GM23248 (cell line): Measurements from ENCODE around the gene KRTAP10-11. TPM values are rescaled to one million over a fixed set of nuclear protein-coding genes. Genes with fewer than 3 reads are reported as not detected.
"Not testable (repeated sequence)": the region's sequence is repeated elsewhere in the genome, so short reads cannot be mapped to it uniquely, and the experiment has no call there.

Experiments used
- DNase-seq: peaks from one replicate; pipeline ENCODE4 v3.0.0-alpha.2; 2015
- H2AFZ ChIP-seq: fragments of 200-600 bp; sonication (generic); 2 replicates; pipeline ENCODE4 v1.6.1; 2016; ENCODE audit warnings: antibody characterized with exemption
- H3F3A ChIP-seq: fragments of 200-600 bp; sonication (generic); 2 replicates; pipeline ENCODE4 v1.6.1; 2016; ENCODE audit warnings: mild to moderate bottlenecking, antibody characterized with exemption, mixed run types; ENCODE audit not compliant: insufficient read depth
- H3K27ac ChIP-seq: fragments of 200-600 bp; sonication (generic); 2 replicates; pipeline ENCODE4 v1.5.1; 2016; ENCODE audit warnings: mild to moderate bottlenecking
- H3K27me3 ChIP-seq: fragments of 200-600 bp; sonication (generic); replicated peaks from 2 replicates; pipeline ENCODE4 v1.6.1; 2016; ENCODE audit warnings: mild to moderate bottlenecking; ENCODE audit not compliant: insufficient read depth
- H3K36me3 ChIP-seq: fragments of 200-600 bp; sonication (generic); 2 replicates; pipeline ENCODE4 v1.6.1; 2016; ENCODE audit warnings: low read depth, mild to moderate bottlenecking
- H3K4me1 ChIP-seq: fragments of 200-600 bp; sonication (generic); 2 replicates; pipeline ENCODE4 v1.6.1; 2016; ENCODE audit warnings: mild to moderate bottlenecking; ENCODE audit not compliant: insufficient read depth
- H3K4me2 ChIP-seq: fragments of 200-600 bp; sonication (generic); one replicate; pipeline ENCODE4 v1.6.1; 2016; ENCODE audit warnings: mild to moderate bottlenecking; ENCODE audit not compliant: unreplicated experiment
- H3K4me3 ChIP-seq: fragments of 200-600 bp; sonication (generic); 2 replicates; pipeline ENCODE4 v1.5.1; 2016; ENCODE audit warnings: mild to moderate bottlenecking
- H3K79me2 ChIP-seq: fragments of 200-600 bp; sonication (generic); 2 replicates; pipeline ENCODE4 v1.6.1; 2016; ENCODE audit warnings: mild to moderate bottlenecking; ENCODE audit not compliant: insufficient read depth
- H3K9ac ChIP-seq: fragments of 200-600 bp; sonication (generic); 2 replicates; pipeline ENCODE4 v1.6.1; 2016; ENCODE audit warnings: mild to moderate bottlenecking
- H3K9me2 ChIP-seq: fragments of 200-600 bp; sonication (generic); 2 replicates; pipeline ENCODE4 v1.6.1; 2016; ENCODE audit warnings: mixed run types, mild to moderate bottlenecking, moderate library complexity; ENCODE audit not compliant: insufficient read depth
- H3K9me3 ChIP-seq: fragments of 200-600 bp; sonication (generic); one replicate; pipeline ENCODE4 v1.6.1; 2017; ENCODE audit warnings: low read depth
- H4K20me1 ChIP-seq: fragments of 200-600 bp; sonication (generic); 2 replicates; pipeline ENCODE4 v1.6.0; 2016; ENCODE audit not compliant: insufficient read depth
- EZH2 ChIP-seq: fragments of 200-600 bp; sonication (generic); IDR thresholded peaks from 2 replicates; pipeline ENCODE4 v1.6.1; 2018; ENCODE audit warnings: antibody characterized with exemption, mild to moderate bottlenecking; ENCODE audit not compliant: insufficient read depth, poor library complexity, severe bottlenecking
- EZH2phosphoT487 ChIP-seq: fragments of 200-600 bp; sonication (generic); IDR thresholded peaks from 2 replicates; pipeline ENCODE4 v1.6.1; 2018; ENCODE audit warnings: antibody characterized with exemption, moderate library complexity, mild to moderate bottlenecking, low read depth; ENCODE audit not compliant: insufficient read depth
- WGBS, 2 experiments: methylation state at CpG; one replicate each; pipeline ENCODE4 v1.1.6; 2015 to 2017; ENCODE audit warnings: low lambda C conversion rate in 2 of 2, low coverage in 1 of 2; ENCODE audit errors: missing lambda C conversion rate in 2 of 2; 5-methylcytosine and 5-hydroxymethylcytosine counted together
- in situ Hi-C: fragments of 300-500 bp; cut with MboI; formaldehyde crosslinking; loops from 2 replicates; pipeline ENCODE4 v1.15.0; 2020
- polyA plus RNA-seq: library from polyadenylated mRNA; unstranded; fragments of >200 nt; fragmentation: Nextera tagmentation; extraction: Ambion mirVana; gene quantifications from 2 replicates; pipeline ENCODE4 v1.2.1, GENCODE V29; 2016
- total RNA-seq: library from RNA; depleted of rRNA; stranded (reverse); fragments of >200 nt; shearing (Covaris generic); gene quantifications from 2 replicates; pipeline ENCODE4 v1.2.3, GENCODE V29; 2014

Gene KRTAP10-11
- total and polyA plus RNA-seq, 2 experiments from 2014 or later = not detected

DNA sequence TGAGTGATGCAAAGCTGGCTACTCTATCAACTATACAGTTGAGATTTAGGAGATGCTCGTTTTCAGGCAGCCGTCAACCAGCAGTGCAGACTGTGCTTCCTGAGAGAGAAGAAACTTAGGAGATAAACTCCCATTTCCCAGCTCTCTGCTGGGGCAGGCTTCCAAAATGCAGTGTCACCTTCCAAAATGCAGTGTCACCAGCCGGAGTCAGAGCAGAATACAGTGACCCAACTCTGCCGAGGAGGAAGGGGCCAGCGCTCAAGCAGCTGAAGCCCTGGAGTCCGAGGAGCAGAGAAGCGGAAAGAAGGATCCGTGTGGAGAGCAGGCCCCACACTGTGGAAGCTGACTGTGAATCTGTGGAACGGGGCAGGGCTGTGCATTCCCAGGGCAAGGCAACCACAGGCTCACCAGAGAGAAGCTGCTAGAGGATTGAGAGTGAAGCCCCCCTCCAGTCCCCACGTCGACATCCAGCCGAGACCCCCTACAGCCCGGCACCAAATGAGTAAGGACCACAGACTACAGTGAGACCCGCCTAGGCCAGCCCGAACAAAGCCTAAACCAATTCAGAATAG is 36.5 kb downstream of the KRTAP10-11 start:
- Histone ChIP-seq H3F3A (no peaks in the 10 kb centered on the region), H3K9ac (no peak overlapping the region), H3K79me2 (no peaks in the 10 kb centered on the region), H3K27ac (no peak overlapping the region), H3K4me2 (no peak overlapping the region), H3K9me3 (no peaks in the 10 kb centered on the region), H3K27me3 (peaks cover 40% of the 10 kb centered on the region), H3K36me3 (no peaks in the 10 kb centered on the region), H4K20me1 (no peaks in the 10 kb centered on the region), H3K4me3 (no peak overlapping the region), H3K4me1 (no peaks in the 10 kb centered on the region), H3K9me2 (no peaks in the 10 kb centered on the region), H2AFZ (no peak overlapping the region)
- no peak for TF ChIP-seq EZH2phosphoT487
- no peak for TF ChIP-seq EZH2
- no peak for DNase-seq
- in situ Hi-C loops = no loop called here
- WGBS, 2 experiments = 33 to 40% methylated on average over 15 of the region's 15 CpGs

DNA sequence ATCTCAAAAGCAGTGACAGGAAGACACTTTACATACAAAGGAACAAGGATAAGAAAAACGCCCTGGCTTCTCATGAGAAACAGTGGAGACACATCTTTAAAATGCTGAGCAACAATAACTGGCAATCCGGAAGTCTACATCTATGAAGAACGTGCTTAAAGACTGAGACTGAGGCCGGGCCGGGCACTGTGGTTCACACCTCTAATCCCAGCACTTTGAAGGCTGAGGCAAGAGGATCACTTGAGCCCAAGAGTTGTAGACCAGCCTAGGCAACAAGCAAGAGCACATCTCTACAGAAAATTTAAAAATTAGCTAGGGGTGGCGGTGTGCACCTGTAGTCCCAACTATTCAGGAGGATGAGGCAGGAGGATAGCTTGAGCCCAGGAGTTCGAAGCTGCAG is 37.9 kb downstream of the KRTAP10-11 start:
- WGBS, 2 experiments = 34 to 42% methylated on average over 7 of the region's 7 CpGs

GRCh38 chr21:44684483-44684882 is 38.3 kb downstream of the KRTAP10-11 start:
- H3K9ac ChIP-seq = no peak overlapping the region
- in situ Hi-C loops = no loop called here
- peaks cover 40% of the 10 kb centered on the region for H3K27me3 ChIP-seq

More for the DNA sequence above, 37.9 kb downstream of the KRTAP10-11 start:
- Histone ChIP-seq H3K27ac (no peak overlapping the region), H2AFZ (no peak overlapping the region), H3K9me3 (no peaks in the 10 kb centered on the region), H3K4me1 (no peaks in the 10 kb centered on the region), H3F3A (no peaks in the 10 kb centered on the region), H3K36me3 (no peaks in the 10 kb centered on the region), H4K20me1 (no peaks in the 10 kb centered on the region), H3K9me2 (no peaks in the 10 kb centered on the region), H3K79me2 (no peaks in the 10 kb centered on the region), H3K27me3 (peaks cover 41% of the 10 kb centered on the region), H3K4me3 (no peak overlapping the region), H3K4me2 (no peak overlapping the region), H3K9ac (no peak overlapping the region)
- in situ Hi-C loops = no loop called here
- no peak for TF ChIP-seq EZH2
- no peak for TF ChIP-seq EZH2phosphoT487
- DNase-seq = no peak

GRCh38 chr21:44685050-44685449 is 38.8 kb downstream of the KRTAP10-11 start:
- peaks cover 36% of the 10 kb centered on the region for H3K27me3 ChIP-seq

More at GRCh38 chr21:44684483-44684882, 38.3 kb downstream of the KRTAP10-11 start:
- Histone ChIP-seq H3K4me1 (no peaks in the 10 kb centered on the region), H3K36me3 (no peaks in the 10 kb centered on the region), H3K79me2 (no peaks in the 10 kb centered on the region), H3K27ac (no peak overlapping the region), H3K9me3 (no peaks in the 10 kb centered on the region), H3K9me2 (no peaks in the 10 kb centered on the region), H4K20me1 (no peaks in the 10 kb centered on the region), H3K4me3 (no peak overlapping the region), H3F3A (no peaks in the 10 kb centered on the region), H2AFZ (no peak overlapping the region), H3K4me2 (no peak overlapping the region)
- 30 to 38% methylated on average over 6 of the region's 6 CpGs for WGBS, 2 experiments
- TF ChIP-seq EZH2 (no peak), EZH2phosphoT487 (no peak)
- DNase-seq = no peak

More at GRCh38 chr21:44685050-44685449, 38.8 kb downstream of the KRTAP10-11 start:
- H3K4me1 ChIP-seq, H4K20me1 ChIP-seq, H3K9me2 ChIP-seq, H3K4me2 ChIP-seq, in situ Hi-C loops, H3K9me3 ChIP-seq, H3K9ac ChIP-seq, H3K27ac ChIP-seq, H3K79me2 ChIP-seq, H2AFZ ChIP-seq, H3K36me3 ChIP-seq, H3K4me3 ChIP-seq, DNase-seq, H3F3A ChIP-seq: not testable (repeated sequence)
- 18 to 52% methylated on average over 3 to 6 of the region's 6 CpGs for WGBS, 2 experiments
